HL-60 (cell line): Measurements from ENCODE around the gene ARHGEF16.

Experiments
- DNase-seq, 2 experiments: peaks; one replicate each; pipeline ENCODE4 v3.0.0-alpha.2; 2010 to 2020; ENCODE audit warnings: low read depth in 1 of 2, low spot score in 1 of 2
- H3K27ac ChIP-seq: fragments of 250-450 bp; sonication (Bioruptor Pico); replicated peaks from 2 replicates; pipeline ENCODE4 v1.5.1; 2020; ENCODE audit warnings: mild to moderate bottlenecking, moderate library complexity
- H3K27me3 ChIP-seq: fragments of 250-450 bp; sonication (Bioruptor Pico); 2 replicates; pipeline ENCODE4 v1.5.1; 2021; ENCODE audit warnings: mild to moderate bottlenecking, moderate library complexity; ENCODE audit not compliant: insufficient read depth, poor library complexity, severe bottlenecking
- H3K4me3 ChIP-seq: replicated peaks from 2 replicates; pipeline ENCODE4 v1.5.1; 2011; ENCODE audit warnings: mild to moderate bottlenecking, control low read depth, low read length; ENCODE audit not compliant: insufficient read depth
- CTCF ChIP-seq: IDR thresholded peaks from one replicate; pipeline ENCODE4 v1.5.1; 2011; ENCODE audit warnings: low read length, control low read depth, inconsistent platforms; ENCODE audit not compliant: insufficient read depth
- GABPA ChIP-seq: IDR thresholded peaks from 2 replicates; pipeline ENCODE4 v1.6.1; 2012; ENCODE audit warnings: low read depth
- POLR2AphosphoS5 ChIP-seq: IDR thresholded peaks from 2 replicates; pipeline ENCODE4 v1.6.1; 2012; ENCODE audit warnings: low read depth
- REST ChIP-seq: IDR thresholded peaks from 2 replicates; pipeline ENCODE4 v1.6.1; 2012; ENCODE audit warnings: low read depth; ENCODE audit not compliant: insufficient replicate concordance
- SPI1 ChIP-seq: IDR thresholded peaks from 2 replicates; pipeline ENCODE4 v1.6.1; 2012; ENCODE audit warnings: low read depth, mild to moderate bottlenecking, borderline replicate concordance

ARHGEF16 gene

GRCh38 chr1:3417934-3418333 is 36.5 kb upstream of the ARHGEF16 start:
- DNase-seq: no peak
- TF ChIP-seq CTCF (no peak), SPI1 (no peak), REST (no peak), GABPA (no peak), POLR2AphosphoS5 (no peak)
- H3K27me3 ChIP-seq: no peaks in the 10 kb centered on the region

GRCh38 chr1:3418600-3418999 is 35.9 kb upstream of the ARHGEF16 start:
- H3K27me3 ChIP-seq: no peaks in the 10 kb centered on the region
- no peak overlapping the region for H3K27ac ChIP-seq
- no peak for DNase-seq
- H3K4me3 ChIP-seq: no peak overlapping the region
- no peak for TF ChIP-seq POLR2AphosphoS5
- no peak for TF ChIP-seq REST
- TF ChIP-seq SPI1: no peak
- TF ChIP-seq GABPA: no peak
- TF ChIP-seq CTCF: no peak

More at GRCh38 chr1:3417934-3418333, 36.5 kb upstream of the ARHGEF16 start:
- H3K27ac ChIP-seq: no peak overlapping the region
- H3K4me3 ChIP-seq: no peak overlapping the region

- no peak for DNase-seq
- no peak overlapping the region for H3K27ac ChIP-seq
- H3K27me3 ChIP-seq: no peaks in the 10 kb centered on the region
- no peak overlapping the region for H3K4me3 ChIP-seq
- no peak for TF ChIP-seq GABPA
- no peak for TF ChIP-seq CTCF
- TF ChIP-seq REST: no peak
- TF ChIP-seq SPI1: no peak
- no peak for TF ChIP-seq POLR2AphosphoS5
Measured at GRCh38 chr1:3419415-3420204, 34.9 kb upstream of the ARHGEF16 start.
